GM12878 (cell line): ENCODE measurements around the gene TADA3. TPM values are rescaled to one million over a fixed set of nuclear protein-coding genes. Genes with fewer than 3 reads are reported as not detected.

Source experiments
- ATAC-seq: fragments of 200-7000 bp; cut with Tn5 transposase; 3 replicates; pipeline ENCODE4 v1.9.1; 2020; ENCODE audit warnings: mild to moderate bottlenecking, moderate library complexity
- BruUV-seq: library from RNA; stranded (reverse); fragments of 400-500 nt; replicated peaks from 2 replicates; lab custom pipeline; 2021; lab: Mats Ljungman, UMichigan
- CTCF ChIA-PET: fragments of 300-600 bp; sonication (Branson Sonifier 250); formaldehyde crosslinking; extraction: SDS; loops from one replicate; lab custom pipeline; 2021; ENCODE audit warnings: inconsistent platforms; lab: Yijun Ruan, JAX
- POLR2A ChIA-PET: fragments of 350-600 bp; formaldehyde crosslinking; extraction: SDS; loops from one replicate; lab custom pipeline; 2021; ENCODE audit warnings: inconsistent platforms; lab: Charles Lee
- RAD21 ChIA-PET: fragments of 300-600 bp; sonication (Branson Sonifier 250); formaldehyde crosslinking; loops from one replicate; lab custom pipeline; 2023; ENCODE audit warnings: antibody characterized with exemption; ENCODE audit not compliant: unreplicated experiment; lab: Charles Lee
- SMC1A ChIA-PET: fragments of 300-600 bp; sonication (Branson Sonifier 250); formaldehyde crosslinking; loops from one replicate; lab custom pipeline; 2023; ENCODE audit not compliant: unreplicated experiment, uncharacterized antibody; lab: Charles Lee
- DNase-seq: peaks from one replicate; pipeline ENCODE4 v3.0.0-alpha.2; 2011; ENCODE audit warnings: low read depth, low spot score
- FAIRE-seq: peaks from 3 replicates; lab custom pipeline; 2011; peaks lifted over from hg19 to GRCh38; lab: Jason Lieb, UNC
- H2AFZ ChIP-seq: 2 replicates; pipeline ENCODE4 v1.6.0; 2011; ENCODE audit warnings: low read depth, low read length, control low read depth; ENCODE audit not compliant: control insufficient read depth
- H3K27ac ChIP-seq: 2 replicates; pipeline ENCODE4 v1.5.1; 2011; ENCODE audit warnings: control low read depth; ENCODE audit not compliant: control insufficient read depth, insufficient read depth
- H3K27me3 ChIP-seq, 2 experiments: replicated peaks in 1 of 2; 2 replicates each; pipeline versions ENCODE4 v1.6.0 to v1.6.1; 2011; ENCODE audit warnings: low read length in 1 of 2; ENCODE audit not compliant: control insufficient read depth in 2 of 2, insufficient read depth in 2 of 2
- H3K36me3 ChIP-seq, 2 experiments: 2 replicates each; pipeline ENCODE4 v1.5.1; 2011; ENCODE audit warnings: low read length in 1 of 2; ENCODE audit not compliant: control insufficient read depth in 2 of 2, insufficient read depth in 2 of 2
- H3K4me1 ChIP-seq: 2 replicates; pipeline ENCODE4 v1.6.1; 2011; ENCODE audit warnings: mild to moderate bottlenecking, low read length, moderate library complexity, mixed read lengths; ENCODE audit not compliant: control insufficient read depth, insufficient read depth
- H3K4me2 ChIP-seq: 2 replicates; pipeline ENCODE4 v1.6.0; 2011; ENCODE audit warnings: control low read depth; ENCODE audit not compliant: control insufficient read depth, insufficient read depth
- H3K4me3 ChIP-seq: fragments of 200-600 bp; sonication (generic); 2 replicates; pipeline ENCODE4 v1.5.1; 2016
- H3K79me2 ChIP-seq: 2 replicates; pipeline ENCODE4 v1.6.0; 2011; ENCODE audit warnings: low read length; ENCODE audit not compliant: control insufficient read depth, insufficient read depth
- H3K9ac ChIP-seq: 2 replicates; pipeline ENCODE4 v1.8.0; 2011; ENCODE audit warnings: low read length, control low read depth, mixed read lengths; ENCODE audit not compliant: control insufficient read depth, insufficient read depth
- H3K9me3 ChIP-seq: replicated peaks from 3 replicates; pipeline ENCODE4 v1.5.1; 2011; ENCODE audit warnings: mild to moderate bottlenecking, low read length; ENCODE audit not compliant: control insufficient read depth, insufficient read depth
- H4K20me1 ChIP-seq: 2 replicates; pipeline ENCODE4 v1.6.0; 2011; ENCODE audit not compliant: control insufficient read depth, insufficient read depth
- ATF3 ChIP-seq: IDR thresholded peaks from 2 replicates; pipeline ENCODE4 v1.6.1; 2011; ENCODE audit warnings: low read depth, mild to moderate bottlenecking, low read length, moderate library complexity, borderline replicate concordance; ENCODE audit errors: extremely low read depth
- BACH1 ChIP-seq: fragments of 450-650 bp; IDR thresholded peaks from 2 replicates; pipeline ENCODE4 v1.6.1; 2017; ENCODE audit warnings: mild to moderate bottlenecking, borderline replicate concordance
- E2F4 ChIP-seq: IDR thresholded peaks from 2 replicates; pipeline ENCODE4 v1.6.1; 2012; ENCODE audit warnings: low read depth, low read length, improper control_type of control experiment
- ELK1 ChIP-seq: IDR thresholded peaks from 2 replicates; pipeline ENCODE4 v1.6.1; 2012; ENCODE audit warnings: low read depth, low read length, improper control_type of control experiment
- POLR2AphosphoS5 ChIP-seq: IDR thresholded peaks from 2 replicates; pipeline ENCODE4 v1.6.1; 2011; ENCODE audit warnings: mild to moderate bottlenecking, low read length, inconsistent platforms
- RFX5 ChIP-seq: IDR thresholded peaks from 2 replicates; pipeline ENCODE4 v1.6.1; 2011; ENCODE audit warnings: low read depth, low read length, improper control_type of control experiment
- SKIL ChIP-seq: fragments of 450-650 bp; IDR thresholded peaks from 2 replicates; pipeline ENCODE4 v1.6.1; 2017; ENCODE audit warnings: mild to moderate bottlenecking, low read depth, inconsistent platforms; ENCODE audit not compliant: poor library complexity, severe bottlenecking
- SMARCA5 ChIP-seq: fragments of 450-650 bp; IDR thresholded peaks from 2 replicates; pipeline ENCODE4 v1.6.1; 2017; ENCODE audit warnings: mild to moderate bottlenecking
- USF1 ChIP-seq: IDR thresholded peaks from 2 replicates; pipeline ENCODE4 v1.6.1; 2011; ENCODE audit warnings: borderline replicate concordance, low read depth, mild to moderate bottlenecking, moderate library complexity, mixed read lengths, low read length; ENCODE audit not compliant: insufficient read depth; ENCODE audit errors: extremely low read length
- YY1 ChIP-seq: IDR thresholded peaks from 2 replicates; pipeline ENCODE4 v1.6.1; 2011; ENCODE audit warnings: low read depth, mild to moderate bottlenecking, low read length
- ZNF207 ChIP-seq: fragments of 450-650 bp; IDR thresholded peaks from 2 replicates; pipeline ENCODE4 v1.6.1; 2014; ENCODE audit warnings: antibody characterized with exemption, mild to moderate bottlenecking, borderline replicate concordance
- WGBS: methylation state at CpG from one replicate; pipeline ENCODE4 v1.1.6; 2016; ENCODE audit warnings: low lambda C conversion rate; ENCODE audit not compliant: insufficient replicate concordance, insufficient coverage; ENCODE audit errors: missing lambda C conversion rate; 5-methylcytosine and 5-hydroxymethylcytosine counted together
- in situ Hi-C: fragments of 300-500 bp; cut with MboI; formaldehyde crosslinking; loops from 9 replicates; pipeline ENCODE4 v1.14.3; 2018; ENCODE audit warnings: mixed read lengths
- intact Hi-C: fragments of 100-400 bp; cut with micrococcal nuclease; formaldehyde crosslinking; loops from one replicate; pipeline ENCODE4 v1.14.2; 2022; ENCODE audit not compliant: unreplicated experiment
- polyA plus RNA-seq, 11 experiments: library from polyadenylated mRNA; depleted of rRNA in 4 of 11; unstranded in 6 of 11; stranded (reverse) in 5 of 11; fragments of >200 nt; fragmentation: Nextera tagmentation in 4 of 11; fragmentation: Illumina TruSeq in 1 of 11; extraction: Ambion mirVana in 4 of 11; extraction: Trizol in 1 of 11; gene quantifications; 1 replicate in 1 of 11; 2 replicates in 10 of 11; pipeline versions ENCODE4 v1.2.1 to v1.2.3, GENCODE V29; 2011 to 2016; ENCODE audit warnings: inconsistent platforms in 2 of 11, missing spikeins in 2 of 11, low read depth in 1 of 11
- total RNA-seq, 4 experiments: library from RNA; depleted of rRNA in 3 of 4; stranded (reverse); fragments of >200 nt in 3 of 4; fragmentation: Illumina TruSeq in 1 of 4; extraction: Trizol in 1 of 4; gene quantifications; 2 replicates each; pipeline versions ENCODE4 v1.2.1 to v1.2.3, GENCODE V29; 2013 to 2021

The TADA3 gene
- total and polyA plus RNA-seq, 10 of the 15 experiments (the other 5 are each of a cell fraction or from before 2014, with no cell fraction given), result 2.6 to 71.2 (median 51.0) TPM

- in situ Hi-C loops, result no loop called here
- TF ChIP-seq YY1 (no peak), USF1 (peak; percentile 53), SMARCA5 (no peak)
- H3K4me1 ChIP-seq, result no peaks in the 10 kb centered on the region; the same call in 1 of the 2 replicates
- H3K4me2 ChIP-seq, result no peak overlapping the region
- ChIA-PET SMC1A (no interaction called here), CTCF (interaction anchor here (0.6 kb wide), 1 partner anchor 262 kb away, joined by 3 read pairs; no protein-coding TSS in a partner anchor), POLR2A (no interaction called here), RAD21 (no interaction called here)
- FAIRE-seq (no peak), DNase-seq (no peak), ATAC-seq (no peak)
- WGBS, result 75% methylated on average over 4 of the region's 4 CpGs
- no peaks in the 10 kb centered on the region; a peak in 1 of 4 replicates for H3K27me3 ChIP-seq
- no peaks in the 10 kb centered on the region for H3K9me3 ChIP-seq
- intact Hi-C loops, result no loop called here
- H2AFZ ChIP-seq, result no peak overlapping the region
- H4K20me1 ChIP-seq, result no peaks in the 10 kb centered on the region
- H3K9ac ChIP-seq, result no peak overlapping the region
- no peaks in the 10 kb centered on the region for H3K36me3 ChIP-seq
- H3K4me3 ChIP-seq, result no peak overlapping the region
- H3K27ac ChIP-seq, result no peak overlapping the region
- no peaks in the 10 kb centered on the region for H3K79me2 ChIP-seq
- BruUV-seq, result no TSS peak
These were observed 26.4 kb downstream of the TADA3 start for GRCh38 chr3:9765865-9766264.

GRCh38 chr3:9762871-9763270, 29.4 kb downstream of the TADA3 start:
- H3K27ac ChIP-seq, result no peak overlapping the region
- H4K20me1 ChIP-seq, result no peaks in the 10 kb centered on the region
- no peaks in the 10 kb centered on the region for H3K79me2 ChIP-seq
- no peaks in the 10 kb centered on the region for H3K9me3 ChIP-seq
- H2AFZ ChIP-seq, result no peak overlapping the region
- no TSS peak for BruUV-seq
- ChIA-PET SMC1A (no interaction called here), CTCF (no interaction called here), POLR2A (no interaction called here), RAD21 (no interaction called here)
- H3K4me3 ChIP-seq, result no peak overlapping the region
- no peaks in the 10 kb centered on the region for H3K4me1 ChIP-seq
- 98% methylated on average over 8 of the region's 8 CpGs for WGBS
- H3K4me2 ChIP-seq, result no peak overlapping the region
- FAIRE-seq (no peak), ATAC-seq (no peak), DNase-seq (no peak)
- intact Hi-C loops, result no loop called here
- H3K36me3 ChIP-seq, result no peaks in the 10 kb centered on the region
- no peak overlapping the region for H3K9ac ChIP-seq
- in situ Hi-C loops, result no loop called here
- no peaks in the 10 kb centered on the region for H3K27me3 ChIP-seq
- no peak for TF ChIP-seq RFX5
- no peak for TF ChIP-seq E2F4
- TF ChIP-seq BACH1, result no peak
- no peak for TF ChIP-seq POLR2AphosphoS5
- no peak for TF ChIP-seq ATF3
- TF ChIP-seq SKIL, result no peak
- no peak for TF ChIP-seq ZNF207
- no peak for TF ChIP-seq ELK1
- TF ChIP-seq YY1, result no peak
